GM18909 (cell line): Measurements from ENCODE around the gene PTPRU.
"Not testable (repeated sequence)": the region's sequence is repeated elsewhere in the genome, so short reads cannot be mapped to it uniquely, and the experiment has no call there.

Experiments
- ATAC-seq: cut with Tn5 transposase; IDR thresholded peaks from one replicate; pipeline ENCODE4 v1.9.1; 2021; ENCODE audit warnings: mild to moderate bottlenecking; ENCODE audit not compliant: unreplicated experiment, poor library complexity

PTPRU gene

GRCh38 chr1:29284286-29284960, 48.1 kb downstream of the PTPRU start:
- no peak for ATAC-seq

GRCh38 chr1:29284961-29285560, 48.7 kb downstream of the PTPRU start:
- ATAC-seq, result no peak

- no peak for ATAC-seq
These were observed 49.4 kb downstream of the PTPRU start for GRCh38 chr1:29285771-29286170.

- no peak for ATAC-seq
These were observed 50.0 kb downstream of the PTPRU start for GRCh38 chr1:29286194-29286767.

GRCh38 chr1:29289493-29289892, 53.2 kb downstream of the PTPRU start:
- ATAC-seq, result no peak

GRCh38 chr1:29290414-29290985, 54.2 kb downstream of the PTPRU start:
- no peak for ATAC-seq

- ATAC-seq, result no peak
These were observed 55.4 kb downstream of the PTPRU start for GRCh38 chr1:29291756-29292155.

- ATAC-seq, result no peak
These were observed 56.0 kb downstream of the PTPRU start for GRCh38 chr1:29292344-29292743.

GRCh38 chr1:29297450-29297849, 61.1 kb downstream of the PTPRU start:
- no peak for ATAC-seq

GRCh38 chr1:29298246-29298645, 61.9 kb downstream of the PTPRU start:
- no peak for ATAC-seq

- ATAC-seq, result no peak
These were observed 63.1 kb downstream of the PTPRU start for GRCh38 chr1:29299446-29299845.

- ATAC-seq, result not testable (repeated sequence)
These were observed 65.4 kb downstream of the PTPRU start for GRCh38 chr1:29301732-29302131.

- ATAC-seq, result no peak
These were observed 67.1 kb downstream of the PTPRU start for GRCh38 chr1:29303201-29304024.

GRCh38 chr1:29304025-29304684, 67.8 kb downstream of the PTPRU start:
- no peak for ATAC-seq

- ATAC-seq, result no peak
These were observed 69.6 kb downstream of the PTPRU start for GRCh38 chr1:29305943-29306342.

GRCh38 chr1:29306471-29307140, 70.3 kb downstream of the PTPRU start:
- ATAC-seq, result no peak

GRCh38 chr1:29309075-29309474, 72.8 kb downstream of the PTPRU start:
- no peak for ATAC-seq

- ATAC-seq, result no peak
These were observed 73.3 kb downstream of the PTPRU start for GRCh38 chr1:29309621-29310020.

- no peak for ATAC-seq
These were observed 74.4 kb downstream of the PTPRU start for GRCh38 chr1:29310616-29311180.
